HG03378 (cell line): ENCODE data around the gene WBP1L.
"Not testable (repeated sequence)": the region's sequence is repeated elsewhere in the genome, so short reads cannot be mapped to it uniquely, and the experiment has no call there.

Experiments
- ATAC-seq: cut with Tn5 transposase; IDR thresholded peaks from one replicate; pipeline ENCODE4 v1.9.1; 2021; ENCODE audit warnings: mild to moderate bottlenecking, moderate library complexity; ENCODE audit not compliant: unreplicated experiment

WBP1L gene

DNA sequence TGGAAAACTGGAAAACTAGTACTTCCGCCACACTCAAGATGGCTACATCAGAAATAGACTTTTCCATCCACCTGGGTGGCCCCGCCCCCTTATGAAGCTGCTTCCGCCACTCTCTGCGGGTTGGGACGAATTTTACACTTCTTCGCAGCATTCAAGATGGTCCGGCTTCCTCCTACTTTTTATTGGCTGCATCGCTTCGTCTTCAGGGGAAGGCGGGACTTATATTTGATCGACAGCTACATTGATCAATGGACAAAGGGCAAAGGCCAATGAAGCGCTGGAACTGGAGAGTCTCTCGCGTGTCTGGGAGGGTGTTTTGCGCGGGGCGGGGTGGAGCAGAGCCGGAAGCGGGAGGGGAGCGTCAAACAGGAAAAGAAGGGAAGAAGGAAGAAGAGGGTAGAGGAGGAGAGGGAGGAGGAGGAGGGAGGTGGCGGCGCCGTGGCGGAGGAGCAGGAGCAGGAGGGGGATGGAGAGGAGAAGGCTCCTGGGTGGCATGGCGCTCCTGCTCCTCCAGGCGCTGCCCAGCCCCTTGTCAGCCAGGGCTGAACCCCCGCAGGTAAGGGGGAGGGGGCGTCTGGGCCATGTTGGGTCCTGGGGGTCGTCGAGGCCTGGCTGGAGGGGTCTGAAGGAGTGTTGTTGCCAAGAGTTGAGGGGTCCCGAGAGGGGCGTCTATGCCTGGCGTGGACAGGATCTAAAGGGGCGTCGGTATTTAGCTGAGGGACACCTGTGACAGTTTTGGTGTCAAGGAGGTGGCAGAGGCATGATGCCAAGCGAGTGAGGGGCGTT is at the start of gene WBP1L:
TSS of gene WBP1L (plus strand) at position 361 of the 786 bp plus-strand sequence. CDS start at position 467, 106 bp downstream.
- peak; percentile 97 for ATAC-seq

DNA sequence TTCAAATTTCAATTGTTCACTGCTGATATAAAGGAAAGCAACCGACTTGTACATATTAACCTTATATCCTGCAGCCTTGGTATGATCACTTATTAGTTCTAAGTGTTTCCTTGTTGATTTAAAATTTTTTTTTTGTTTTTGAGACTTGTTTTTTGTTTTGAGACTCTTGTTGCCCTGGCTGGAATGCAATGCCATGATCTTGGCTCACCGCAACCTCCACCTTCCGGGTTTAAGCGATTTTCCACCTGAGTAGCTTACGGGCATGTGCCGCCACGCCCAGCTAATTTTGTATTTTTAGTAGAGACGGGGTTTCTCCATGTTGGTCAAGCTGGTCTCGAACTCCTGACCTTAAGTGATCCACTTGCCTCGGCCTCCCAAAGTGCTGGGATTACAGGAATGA is 48.3 kb upstream of the WBP1L start:
- ATAC-seq, result not testable (repeated sequence)

DNA sequence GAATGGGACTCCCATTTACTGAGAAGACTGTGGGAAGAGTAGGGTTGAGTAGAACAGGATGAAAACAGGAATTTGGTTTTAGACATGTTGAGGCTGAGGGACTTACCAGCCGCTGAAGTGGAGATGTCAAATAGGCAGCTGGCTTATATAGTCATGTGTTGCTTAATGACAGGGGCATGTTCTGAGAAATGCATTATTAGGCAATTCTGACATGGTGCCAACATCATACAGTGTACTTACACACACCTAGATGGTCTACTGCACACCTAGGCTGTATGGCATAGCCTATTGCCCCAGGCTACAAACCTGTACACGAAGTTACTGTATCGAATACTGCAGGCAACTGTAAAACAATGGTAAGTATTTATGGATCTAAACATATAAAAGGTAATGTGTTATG is 47.0 kb upstream of the WBP1L start:
- ATAC-seq, result no peak

DNA sequence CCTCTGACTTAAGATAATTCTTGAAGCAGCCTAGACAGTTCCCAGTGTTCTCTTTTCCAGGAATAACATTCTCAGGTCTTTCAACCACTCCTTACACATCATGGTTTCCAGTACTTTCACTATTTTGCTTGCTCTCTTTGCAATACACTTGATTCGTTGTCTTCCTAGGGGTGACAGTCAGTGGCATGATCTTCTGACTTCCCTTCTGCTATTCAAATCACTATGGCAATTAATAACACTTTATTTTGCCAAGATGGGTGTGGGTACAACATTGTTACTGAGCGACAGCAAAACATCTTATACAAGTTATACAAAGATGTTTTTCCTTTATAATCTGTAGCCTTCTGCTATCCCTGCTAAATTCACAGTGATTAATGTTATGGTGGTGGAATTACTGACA is 44.9 kb upstream of the WBP1L start:
- no peak for ATAC-seq

DNA sequence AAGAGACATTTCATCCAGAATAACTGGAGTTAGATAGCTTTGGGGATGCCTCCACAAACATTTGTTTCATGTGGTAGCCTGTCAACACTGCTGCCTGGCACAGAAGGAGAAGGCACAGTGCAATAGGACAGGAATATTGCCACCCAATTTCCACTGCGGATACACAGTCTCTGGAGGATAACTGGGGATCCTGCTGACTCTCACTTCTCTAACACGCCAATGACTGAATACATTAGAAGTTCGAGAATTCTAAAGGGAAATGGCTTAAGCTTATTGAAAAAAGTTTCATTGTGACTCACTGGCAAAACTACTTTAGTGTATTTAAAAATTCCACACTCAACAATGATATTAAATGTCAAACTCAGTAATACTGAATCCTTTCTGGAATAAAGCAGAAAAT is 42.5 kb upstream of the WBP1L start:
- no peak for ATAC-seq

DNA sequence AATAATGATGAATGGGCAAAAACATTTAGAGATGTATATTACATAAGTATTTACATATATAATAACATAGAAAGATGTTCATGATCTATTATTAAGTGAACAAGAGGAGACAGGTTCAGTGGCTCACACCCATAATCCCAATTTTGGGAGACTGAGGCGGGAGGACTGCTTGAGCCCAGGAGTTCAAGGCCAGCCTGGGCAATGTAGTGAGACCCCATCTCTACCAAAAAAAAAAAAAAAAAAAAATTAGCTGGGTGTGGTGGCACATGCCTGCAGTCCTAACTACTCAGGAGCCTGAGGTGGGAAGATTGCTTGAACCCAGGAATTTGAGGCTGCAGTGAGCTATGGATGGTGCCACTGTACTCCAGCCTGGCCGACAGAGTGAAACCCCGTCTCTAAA is 42.0 kb upstream of the WBP1L start:
- no peak for ATAC-seq

DNA sequence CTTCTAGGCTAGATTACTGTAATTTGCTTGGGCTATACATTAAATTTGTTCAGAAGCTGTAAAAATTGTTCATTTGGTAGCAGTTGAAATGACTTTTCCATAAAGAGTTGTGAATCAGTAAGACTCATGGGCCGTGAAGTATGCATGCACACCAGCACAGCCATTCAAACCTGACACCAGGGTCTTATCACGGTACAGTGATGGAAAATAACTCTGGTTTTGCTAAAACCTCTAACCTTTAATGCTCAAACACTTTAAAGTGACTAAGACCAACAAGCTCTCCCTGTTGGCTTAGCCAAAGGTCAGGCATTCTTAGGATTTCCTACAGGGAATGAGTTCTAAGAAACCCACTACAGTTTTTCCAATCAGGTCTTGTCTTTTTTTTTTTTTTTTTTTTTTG is 41.0 kb upstream of the WBP1L start:
- no peak for ATAC-seq

DNA sequence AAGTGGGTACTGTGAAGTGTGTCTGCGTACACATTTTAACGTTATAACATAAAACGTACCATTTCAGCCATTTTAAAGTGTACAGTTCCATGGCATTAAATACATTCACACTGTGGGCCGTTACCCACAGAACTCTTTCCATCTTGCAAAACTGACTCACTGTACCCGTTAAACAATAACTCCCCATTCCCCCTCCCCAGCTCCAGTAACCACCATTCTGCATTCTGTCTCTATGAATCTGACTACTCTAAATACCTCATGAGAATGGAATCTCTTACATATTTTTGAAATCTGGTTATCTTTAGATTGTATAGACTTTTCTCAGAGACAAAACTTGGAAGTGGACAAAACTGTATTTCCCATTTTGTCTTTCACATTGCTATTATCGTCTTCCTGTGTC is 38.8 kb upstream of the WBP1L start:
- no peak for ATAC-seq

DNA sequence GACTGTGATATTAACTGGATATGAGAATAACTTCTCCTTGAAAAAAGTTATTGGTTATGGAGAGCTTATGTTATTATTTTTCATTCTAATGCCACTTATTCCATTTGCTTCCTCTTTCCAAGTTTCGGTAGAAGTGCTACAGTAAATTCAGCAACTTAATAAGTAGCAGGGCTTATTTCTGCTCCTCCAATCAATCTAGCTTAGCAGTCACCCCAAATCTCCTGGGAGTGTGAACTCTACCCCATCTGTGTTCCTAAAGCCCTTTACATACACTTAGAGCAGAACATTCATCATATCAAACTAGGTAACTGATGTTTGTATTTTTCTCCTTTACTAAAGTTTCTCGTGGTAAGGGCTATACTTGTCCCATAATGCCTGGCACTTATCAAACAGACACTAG is 38.2 kb upstream of the WBP1L start:
- no peak for ATAC-seq

DNA sequence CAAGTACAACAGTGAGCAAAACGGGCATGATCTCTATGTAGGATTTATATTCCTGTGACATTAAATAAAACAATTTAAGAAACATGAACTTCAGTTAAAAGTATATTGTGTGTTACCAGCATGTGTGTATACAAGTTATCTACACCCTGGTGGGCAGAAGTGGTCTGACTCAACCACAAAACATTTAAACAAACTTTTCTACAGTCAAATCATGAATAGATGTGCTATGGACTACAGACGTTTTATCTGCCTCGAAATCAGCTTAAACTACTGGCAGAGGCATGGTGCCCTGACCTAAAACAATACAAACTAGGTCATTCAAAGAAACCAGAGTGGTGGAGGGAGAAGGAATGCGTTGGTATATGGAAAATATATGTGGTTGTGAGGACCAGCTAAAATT is 33.1 kb upstream of the WBP1L start:
- no peak for ATAC-seq

DNA sequence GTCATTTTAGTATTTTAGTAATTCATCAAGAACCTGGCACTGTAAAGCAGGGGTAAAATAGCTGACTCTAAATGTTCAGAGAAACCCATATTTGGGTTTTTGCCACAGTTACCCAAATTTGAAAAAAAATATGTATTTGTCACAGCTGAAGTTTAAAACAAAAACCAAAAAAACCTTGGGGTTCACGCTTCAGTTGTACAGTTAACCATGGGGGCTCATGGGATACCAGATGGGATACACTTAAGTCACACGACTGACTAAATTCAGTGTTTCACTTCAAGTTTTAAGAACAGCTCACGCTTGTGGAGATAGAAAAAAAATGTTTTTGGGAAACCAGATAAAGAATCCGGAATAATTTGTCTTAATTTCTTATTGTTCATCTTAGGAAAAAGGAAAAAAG is 31.7 kb upstream of the WBP1L start:
- ATAC-seq, result no peak

DNA sequence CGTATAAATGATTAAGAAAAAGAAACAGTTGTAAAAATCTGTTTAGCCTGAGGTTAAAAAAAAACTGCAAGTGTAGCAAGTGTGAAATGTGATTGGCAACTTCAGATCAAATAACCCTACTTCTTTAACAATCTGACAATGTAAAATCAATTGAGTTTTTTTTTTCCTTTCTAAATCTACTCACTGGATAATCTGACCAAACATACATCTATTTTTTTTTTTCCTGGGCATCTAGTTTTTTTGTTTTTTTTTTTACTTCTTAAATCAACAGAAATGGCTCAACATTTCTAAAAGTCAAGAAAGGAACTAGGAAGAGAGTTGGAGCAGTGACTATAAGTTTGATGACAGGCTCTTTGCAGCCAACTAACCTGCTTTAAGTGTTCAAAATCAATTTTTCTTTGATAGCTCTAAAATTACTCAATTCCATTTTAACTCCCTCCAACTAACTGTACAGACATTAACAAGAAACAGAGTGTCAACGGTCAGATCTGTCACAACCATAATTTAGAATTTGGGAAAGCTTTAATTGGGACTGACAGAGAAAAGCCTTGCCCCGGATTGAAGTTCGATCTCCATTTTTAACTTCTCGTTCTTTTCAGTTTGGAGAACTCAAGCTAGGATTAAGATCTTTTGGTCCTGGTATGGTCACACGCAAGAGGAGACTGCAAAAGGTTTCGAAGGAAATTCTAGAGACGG is 30.8 kb upstream of the WBP1L start:
- no peak for ATAC-seq

DNA sequence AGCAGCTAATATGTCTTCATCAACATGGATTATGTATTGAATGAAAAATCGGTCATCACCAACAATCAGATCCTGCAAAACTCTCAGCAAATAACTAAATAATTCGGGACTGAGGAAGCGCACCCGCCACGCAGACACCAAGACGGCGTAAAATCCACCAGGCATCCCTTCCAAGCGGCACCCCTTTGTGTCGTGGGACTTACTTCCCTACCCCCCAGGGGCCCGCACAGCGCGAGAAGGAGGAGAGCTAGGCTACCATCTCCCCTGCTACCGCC is 30.3 kb upstream of the WBP1L start:
- peak; percentile 42 for ATAC-seq

DNA sequence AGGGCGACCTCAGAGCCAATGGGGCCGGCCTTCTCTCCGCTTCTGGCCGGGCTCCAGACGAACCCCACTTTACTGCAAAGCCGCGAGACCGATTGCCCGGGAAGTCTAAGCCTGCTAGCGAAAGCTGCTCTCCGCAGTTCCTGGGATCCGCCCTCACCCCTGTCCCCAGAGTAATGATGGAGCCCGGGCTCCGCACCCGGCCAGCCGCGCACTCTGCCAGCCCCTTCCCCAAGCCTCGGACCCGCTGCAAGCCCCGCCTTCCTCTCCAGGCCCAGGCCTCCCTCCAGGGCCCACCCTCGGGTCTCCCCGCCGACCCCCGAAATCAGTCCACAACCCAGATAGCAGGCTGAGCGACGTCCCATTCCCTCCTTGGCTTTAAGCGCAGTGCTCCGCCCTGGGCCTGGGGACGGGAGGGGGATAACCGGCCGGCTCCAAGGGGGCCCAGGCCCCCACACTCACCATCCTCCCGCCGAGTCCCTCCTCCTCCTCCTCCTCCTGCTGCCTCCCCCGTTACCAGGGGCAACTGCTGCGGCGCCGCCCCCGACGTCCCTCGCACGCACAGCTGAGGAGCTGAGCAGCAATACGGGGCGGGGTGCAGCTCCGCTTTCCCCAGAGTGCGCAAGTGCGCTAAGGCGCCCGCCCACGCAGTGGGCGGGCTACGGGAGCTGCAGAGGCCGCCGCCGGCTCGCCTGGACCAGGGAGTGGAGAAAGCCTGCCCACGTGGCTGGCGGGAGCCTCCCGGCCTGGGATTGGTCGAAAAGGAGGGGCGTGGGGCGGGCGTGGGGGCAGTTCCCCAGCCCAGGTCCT is 29.7 kb upstream of the WBP1L start, which contains the start of gene ARL3:
TSS of gene ARL3 (minus strand) at position 584 of the 807 bp plus-strand sequence. CDS start at position 462, 122 bp downstream.
- peak; percentile 68 for ATAC-seq

DNA sequence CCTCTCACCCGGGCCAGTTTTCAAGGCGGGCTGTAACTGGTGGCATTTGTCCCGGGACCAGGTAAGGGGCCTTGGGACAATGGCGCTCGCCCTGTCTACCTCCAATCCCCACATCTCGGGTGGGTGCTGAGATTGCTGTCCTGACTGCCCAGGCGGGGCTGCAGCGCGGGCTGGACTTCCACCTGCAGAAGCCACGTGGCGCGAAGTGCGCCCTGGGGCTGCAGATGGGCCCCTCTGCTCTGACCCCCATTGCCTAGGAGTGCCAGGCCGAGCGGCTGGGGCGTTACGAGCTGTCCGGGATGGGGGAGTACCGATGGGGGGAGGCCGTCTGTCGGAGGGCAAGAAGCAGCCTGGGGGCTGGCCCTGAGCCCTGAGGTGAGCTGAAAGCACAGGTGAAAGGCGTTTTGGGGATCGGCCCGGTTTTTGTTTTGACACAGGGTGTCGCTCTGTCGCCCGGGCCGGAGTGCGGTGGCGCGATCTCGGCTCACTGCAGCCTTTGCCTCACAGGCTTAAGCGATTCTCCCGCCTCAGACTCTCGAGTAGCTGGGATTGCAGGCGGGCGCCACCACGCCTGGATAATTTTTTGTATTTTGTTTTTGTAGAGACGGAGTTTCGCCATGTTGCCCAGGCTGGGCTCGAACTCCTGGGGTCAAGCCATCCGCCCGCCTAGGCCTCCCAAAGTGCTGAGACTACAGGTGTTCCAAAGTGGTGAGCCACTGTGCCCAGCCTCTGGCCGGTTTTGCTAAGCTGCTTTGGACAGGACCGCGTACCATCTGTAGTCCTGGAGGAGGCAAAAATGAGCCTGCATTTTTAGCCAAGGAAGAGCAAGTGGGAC is 28.9 kb upstream of the WBP1L start, which contains the start of gene SFXN2:
TSS of gene SFXN2 (plus strand) at position 16 of the 835 bp plus-strand sequence. CDS start 12,001 bp downstream, outside the sequence.
- ATAC-seq, result peak; percentile 24

DNA sequence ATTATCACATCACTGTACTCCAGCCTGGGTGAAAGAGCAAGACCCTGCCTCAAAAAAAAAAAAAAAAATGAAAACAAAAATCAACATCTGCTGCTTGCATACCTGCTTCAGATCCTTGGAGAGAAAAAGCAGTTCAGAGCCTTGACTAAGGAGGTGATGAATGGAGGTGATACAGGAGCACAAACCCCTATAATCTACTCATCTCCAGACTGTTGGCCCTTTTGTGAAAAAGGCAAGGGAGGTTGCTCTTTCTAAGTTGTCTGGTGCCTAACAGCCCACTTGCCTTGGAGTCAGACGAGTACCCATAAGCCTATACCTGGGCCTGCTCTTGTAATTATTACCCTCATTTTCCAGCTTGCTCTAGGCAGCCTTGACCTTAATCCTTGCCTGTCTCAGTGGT is 27.9 kb upstream of the WBP1L start:
- no peak for ATAC-seq

DNA sequence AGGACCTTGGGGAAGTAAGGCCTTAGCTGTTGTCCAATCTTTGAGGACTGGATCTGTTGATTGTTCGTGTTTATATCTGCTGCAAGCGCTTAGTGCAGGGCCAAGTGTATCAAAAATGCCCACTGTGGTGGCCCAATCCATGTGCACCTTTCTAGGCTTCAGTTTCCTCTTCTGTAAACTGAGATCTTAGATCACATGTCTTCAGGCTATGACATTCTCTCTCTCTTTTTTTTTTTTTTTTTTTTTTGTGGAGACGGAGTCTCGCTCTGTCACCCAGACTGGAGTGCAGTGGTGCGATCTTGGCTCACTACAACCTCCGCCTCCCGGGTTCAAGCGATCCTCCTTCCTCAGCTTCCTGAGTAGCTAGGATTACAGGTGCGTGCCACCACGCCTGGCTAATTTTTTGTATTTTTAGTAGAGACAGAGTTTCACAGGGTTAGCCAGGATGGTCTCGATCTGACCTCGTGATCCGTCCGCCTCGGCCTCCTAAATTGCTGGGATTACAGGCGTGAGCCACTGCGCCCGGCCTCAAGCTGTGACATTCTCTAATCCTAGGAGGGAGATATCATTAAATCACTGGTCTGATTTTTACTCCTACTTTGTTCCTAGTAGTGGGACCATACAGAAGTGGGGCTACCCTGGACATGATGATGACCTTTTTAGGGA is 26.7 kb upstream of the WBP1L start:
- not testable (repeated sequence) for ATAC-seq

DNA sequence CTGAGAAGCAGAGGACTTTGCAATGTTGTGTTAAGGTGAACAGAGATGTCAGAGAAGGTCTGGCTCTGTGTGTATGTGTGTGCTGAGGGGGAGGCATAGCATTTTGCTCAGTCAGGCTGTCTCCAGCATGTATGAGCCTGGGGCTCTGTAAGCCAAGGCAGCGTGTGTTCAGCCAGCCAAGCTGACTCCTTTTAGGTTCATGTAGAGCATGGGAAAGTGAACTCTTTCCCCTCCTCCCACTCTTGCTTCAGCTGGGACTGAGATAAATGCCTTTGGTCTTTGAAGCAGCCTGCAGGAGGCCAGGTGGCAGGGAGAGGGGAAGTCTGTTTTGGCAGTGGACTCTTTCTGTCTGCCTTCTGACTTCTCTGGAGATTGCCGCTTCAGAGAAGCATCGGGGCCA is 25.5 kb upstream of the WBP1L start:
- no peak for ATAC-seq

DNA sequence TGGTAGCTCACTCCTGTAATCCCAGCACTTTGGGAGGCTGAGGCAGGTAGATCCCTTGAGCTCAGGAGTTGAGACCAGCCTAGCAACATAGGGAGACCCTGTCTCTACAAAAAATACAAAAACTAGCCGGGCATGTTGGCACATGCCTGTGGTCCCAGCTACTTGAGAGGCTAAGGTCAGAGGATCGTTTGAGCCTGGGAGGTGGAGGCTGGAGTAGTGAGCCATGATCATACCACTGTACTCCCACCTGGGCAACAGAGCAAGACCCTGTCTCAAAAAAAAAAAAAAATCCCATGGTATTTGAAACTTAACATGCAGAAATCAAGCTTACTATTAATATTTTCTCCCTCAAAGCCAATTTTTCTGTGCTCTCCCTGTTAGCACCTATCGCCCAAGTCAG is 23.4 kb upstream of the WBP1L start:
- no peak for ATAC-seq

DNA sequence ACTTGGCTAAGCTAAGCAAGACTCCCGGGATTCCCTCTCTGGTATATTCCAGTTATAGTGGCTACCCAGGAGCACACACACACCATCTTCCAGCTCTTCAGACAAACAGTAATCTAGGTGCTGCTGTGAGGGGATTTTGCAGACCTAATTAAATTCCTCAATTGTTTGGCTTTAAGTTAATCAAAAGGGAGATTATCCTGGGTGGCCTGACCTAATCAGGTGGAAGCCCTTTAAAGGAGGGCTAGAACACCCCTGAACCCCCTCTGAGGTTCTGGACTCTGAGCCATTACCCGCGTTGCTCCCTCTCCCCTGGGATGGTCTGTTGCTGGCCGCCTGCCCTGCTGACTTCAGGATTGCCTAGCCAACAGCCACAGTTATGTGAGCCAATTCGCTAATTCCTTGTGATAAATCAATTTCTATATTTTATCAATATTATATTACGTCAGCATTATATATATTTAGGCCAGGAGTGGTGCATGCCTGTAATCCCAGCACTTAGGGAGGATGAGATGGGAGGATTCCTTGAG is 22.9 kb upstream of the WBP1L start:
- ATAC-seq, result no peak
